ENCODE data around the gene AKNAD1.

AKNAD1 gene

DNA sequence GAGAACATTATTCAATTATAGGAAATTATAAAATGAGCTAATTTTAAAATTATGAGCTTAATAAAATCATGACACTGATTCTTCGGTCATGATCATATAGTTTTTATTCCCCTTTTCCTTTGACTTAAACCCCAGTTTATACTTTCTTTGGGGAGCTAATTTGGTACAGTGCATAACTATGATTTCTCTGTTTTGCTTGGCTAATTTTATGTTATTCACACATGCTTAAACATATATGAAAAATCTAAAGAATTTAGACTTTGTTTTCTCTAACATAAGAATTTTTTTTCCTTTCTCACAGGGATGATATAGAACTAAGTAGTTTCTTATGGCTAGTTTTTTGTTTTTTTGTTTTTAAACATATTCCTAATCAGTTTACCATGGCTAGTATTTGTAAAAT lies 57.9 kb downstream of the AKNAD1 start:
- TF ChIP-seq POLR2AphosphoS5 (IDR thresholded peaks at IDR 0.05; ENCODE audit: low read depth, low read length) (no peak), TAF1 (IDR thresholded peaks at IDR 0.05; ENCODE audit: borderline replicate concordance, insufficient read depth, low read length) (no peak), REST (IDR thresholded peaks at IDR 0.05; ENCODE audit: insufficient read depth in 1 of 2, low read depth in 2 of 2, low read length in 2 of 2) (no peak), SIN3A (IDR thresholded peaks at IDR 0.05; ENCODE audit: borderline replicate concordance, insufficient read depth, low read length) (no peak), FOXP2 (optimal IDR thresholded peaks at IDR 0.05; ENCODE audit: borderline replicate concordance, extremely low read depth, extremely low read length, insufficient read depth) (no peak)

GRCh38 chr1:108792420-108792819 lies 64.5 kb downstream of the AKNAD1 start:
- TF ChIP-seq TAF1 (IDR thresholded peaks at IDR 0.05; ENCODE audit: borderline replicate concordance, insufficient read depth, low read length) (no peak), POLR2AphosphoS5 (IDR thresholded peaks at IDR 0.05; ENCODE audit: low read depth, low read length) (no peak), REST (IDR thresholded peaks at IDR 0.05; ENCODE audit: insufficient read depth in 1 of 2, low read depth in 2 of 2, low read length in 2 of 2) (no peak), SIN3A (IDR thresholded peaks at IDR 0.05; ENCODE audit: borderline replicate concordance, insufficient read depth, low read length) (no peak), FOXP2 (optimal IDR thresholded peaks at IDR 0.05; ENCODE audit: borderline replicate concordance, extremely low read depth, extremely low read length, insufficient read depth) (no peak)

DNA sequence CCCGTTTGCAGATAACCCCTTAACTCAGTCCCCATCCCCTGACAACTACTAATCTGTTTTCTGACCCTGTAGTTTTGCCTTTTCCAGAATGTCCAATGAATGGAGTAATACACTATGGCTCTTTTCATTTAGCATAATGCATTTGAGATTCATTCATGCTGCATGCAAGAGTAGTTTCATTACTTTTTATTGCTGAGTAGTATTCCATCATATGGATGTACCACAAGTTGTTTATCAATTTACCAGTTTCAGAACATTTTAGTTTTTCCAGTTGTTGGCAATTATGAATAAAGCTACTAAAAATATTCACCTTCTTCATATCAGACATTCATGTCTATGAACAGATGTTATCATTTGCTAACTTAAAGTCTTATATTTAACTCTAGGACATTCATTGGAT lies 65.1 kb downstream of the AKNAD1 start:
- TF ChIP-seq REST (IDR thresholded peaks at IDR 0.05; ENCODE audit: insufficient read depth in 1 of 2, low read depth in 2 of 2, low read length in 2 of 2) (no peak), FOXP2 (optimal IDR thresholded peaks at IDR 0.05; ENCODE audit: borderline replicate concordance, extremely low read depth, extremely low read length, insufficient read depth) (no peak), POLR2AphosphoS5 (IDR thresholded peaks at IDR 0.05; ENCODE audit: low read depth, low read length) (no peak), SIN3A (IDR thresholded peaks at IDR 0.05; ENCODE audit: borderline replicate concordance, insufficient read depth, low read length) (no peak), TAF1 (IDR thresholded peaks at IDR 0.05; ENCODE audit: borderline replicate concordance, insufficient read depth, low read length) (no peak)

DNA sequence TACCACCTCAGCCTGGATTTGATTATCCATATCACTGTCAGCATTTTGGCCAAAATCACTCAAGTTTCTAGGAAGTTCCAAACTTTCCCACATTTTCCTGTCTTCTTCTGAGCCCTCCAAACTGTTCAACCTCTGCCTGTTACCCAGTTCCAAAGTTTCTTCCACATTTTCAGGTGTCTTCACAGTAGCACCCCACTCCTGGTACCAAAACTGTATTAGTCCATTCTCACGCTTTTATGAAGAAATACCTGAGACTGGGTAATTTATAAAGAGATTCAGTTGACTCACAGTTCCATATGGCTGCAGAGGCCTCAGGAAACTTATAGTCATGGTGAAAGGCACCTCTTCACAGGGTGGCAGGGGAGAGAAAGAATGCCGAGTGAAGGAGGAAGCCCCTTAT lies 71.0 kb downstream of the AKNAD1 start:
- TF ChIP-seq FOXP2 (optimal IDR thresholded peaks at IDR 0.05; ENCODE audit: borderline replicate concordance, extremely low read depth, extremely low read length, insufficient read depth) (no peak), TAF1 (IDR thresholded peaks at IDR 0.05; ENCODE audit: borderline replicate concordance, insufficient read depth, low read length) (no peak), SIN3A (IDR thresholded peaks at IDR 0.05; ENCODE audit: borderline replicate concordance, insufficient read depth, low read length) (no peak), POLR2AphosphoS5 (IDR thresholded peaks at IDR 0.05; ENCODE audit: low read depth, low read length) (no peak), REST (IDR thresholded peaks at IDR 0.05; ENCODE audit: insufficient read depth in 1 of 2, low read depth in 2 of 2, low read length in 2 of 2) (no peak)

- TF ChIP-seq FOXP2 (optimal IDR thresholded peaks at IDR 0.05; ENCODE audit: borderline replicate concordance, extremely low read depth, extremely low read length, insufficient read depth) = no peak
- TF ChIP-seq SIN3A (IDR thresholded peaks at IDR 0.05; ENCODE audit: borderline replicate concordance, insufficient read depth, low read length) = no peak
- no peak for TF ChIP-seq TAF1 (IDR thresholded peaks at IDR 0.05; ENCODE audit: borderline replicate concordance, insufficient read depth, low read length)
- TF ChIP-seq REST (IDR thresholded peaks at IDR 0.05; ENCODE audit: insufficient read depth in 1 of 2, low read depth in 2 of 2, low read length in 2 of 2) = no peak
- no peak for TF ChIP-seq POLR2AphosphoS5 (IDR thresholded peaks at IDR 0.05; ENCODE audit: low read depth, low read length)
These were observed 71.6 kb downstream of the AKNAD1 start for GRCh38 chr1:108785264-108785663.

All from PFSK-1 (cell line).